HEK293 (cell line): ENCODE data around the gene GTPBP3.

Experiments used
- CTCF ChIA-PET: fragments of 350-600 bp; formaldehyde crosslinking; extraction: SDS; loops from one replicate; lab custom pipeline; 2021; ENCODE audit warnings: antibody characterized with exemption; lab: Yijun Ruan, JAX
- POLR2A ChIA-PET: fragments of 300-600 bp; formaldehyde crosslinking; extraction: SDS; loops from one replicate; lab custom pipeline; 2020; ENCODE audit warnings: antibody characterized with exemption, inconsistent platforms; lab: Yijun Ruan, JAX
- H3K27ac ChIP-seq: fragments of 200-500 bp; sonication (Bioruptor generic); 2 replicates; pipeline ENCODE4 v1.5.1; 2014; ENCODE audit warnings: low read depth, low read length, control low read depth, inconsistent platforms; ENCODE audit errors: extremely low read depth
- H3K36me3 ChIP-seq, 2 experiments: fragments of 200-500 bp in 1 of 2; sonication (Bioruptor generic) in 1 of 2; 1 replicate in 1 of 2; 2 replicates in 1 of 2; pipeline ENCODE4 v1.5.1; 2014 to 2017; ENCODE audit warnings: inconsistent platforms in 2 of 2, low read length in 2 of 2; ENCODE audit not compliant: control insufficient read depth in 2 of 2, insufficient read depth in 1 of 2
- H3K4me1 ChIP-seq: fragments of 200-500 bp; sonication (Bioruptor generic); 2 replicates; pipeline ENCODE4 v1.5.1; 2014; ENCODE audit warnings: mild to moderate bottlenecking, low read length, inconsistent platforms; ENCODE audit not compliant: control insufficient read depth, insufficient read depth
- H3K4me3 ChIP-seq: 2 replicates; pipeline ENCODE4 v1.5.1; 2011; ENCODE audit warnings: low read depth, mild to moderate bottlenecking, control low read depth, low read length, moderate library complexity
- H3K9me3 ChIP-seq: fragments of 200-500 bp; sonication (Bioruptor generic); 2 replicates; pipeline ENCODE4 v1.5.1; 2014; ENCODE audit warnings: low read depth, low read length, inconsistent platforms; ENCODE audit not compliant: control insufficient read depth, insufficient read depth
- ELK4 ChIP-seq: IDR thresholded peaks from 2 replicates; pipeline ENCODE4 v1.6.1; 2011; ENCODE audit warnings: mild to moderate bottlenecking, low read depth, low read length, borderline replicate concordance
- GLIS2 ChIP-seq: fragments of 450-650 bp; formaldehyde crosslinking; IDR thresholded peaks from 2 replicates; pipeline ENCODE4 v1.5.1; 2016; ENCODE audit warnings: missing biosample characterization, missing genetic modification characterization
- KLF17 ChIP-seq: fragments of 450-650 bp; formaldehyde crosslinking; IDR thresholded peaks from 2 replicates; pipeline ENCODE4 v1.5.1; 2016; ENCODE audit warnings: missing biosample characterization, missing genetic modification characterization
- KLF9 ChIP-seq: fragments of 450-650 bp; formaldehyde crosslinking; IDR thresholded peaks from 2 replicates; pipeline ENCODE4 v1.5.1; 2016; ENCODE audit warnings: missing biosample characterization, missing genetic modification characterization, low read depth
- OVOL3 ChIP-seq: fragments of 450-650 bp; formaldehyde crosslinking; IDR thresholded peaks from 2 replicates; pipeline ENCODE4 v1.5.1; 2016; ENCODE audit warnings: missing biosample characterization, missing genetic modification characterization
- PRDM4 ChIP-seq: fragments of 450-650 bp; formaldehyde crosslinking; IDR thresholded peaks from 2 replicates; pipeline ENCODE4 v1.5.1; 2017; ENCODE audit warnings: missing biosample characterization, missing genetic modification characterization
- RBAK ChIP-seq: fragments of 450-650 bp; formaldehyde crosslinking; IDR thresholded peaks from 2 replicates; pipeline ENCODE4 v1.5.1; 2016; ENCODE audit warnings: missing biosample characterization, missing genetic modification characterization
- SP2 ChIP-seq: fragments of 450-650 bp; formaldehyde crosslinking; IDR thresholded peaks from 2 replicates; pipeline ENCODE4 v1.5.1; 2016; ENCODE audit warnings: missing biosample characterization, missing genetic modification characterization
- YY2 ChIP-seq: fragments of 450-650 bp; formaldehyde crosslinking; IDR thresholded peaks from 2 replicates; pipeline ENCODE4 v1.5.1; 2016; ENCODE audit warnings: missing biosample characterization, missing genetic modification characterization
- ZBTB1 ChIP-seq: fragments of 450-650 bp; formaldehyde crosslinking; IDR thresholded peaks from 2 replicates; pipeline ENCODE4 v1.5.1; 2016; ENCODE audit warnings: missing biosample characterization, missing genetic modification characterization
- ZBTB11 ChIP-seq: fragments of 450-650 bp; formaldehyde crosslinking; conservative IDR thresholded peaks from 2 replicates; pipeline ENCODE4 v1.5.1; 2016; ENCODE audit warnings: low read depth, missing biosample characterization, missing genetic modification characterization
- ZNF48 ChIP-seq: fragments of 450-650 bp; formaldehyde crosslinking; IDR thresholded peaks from 2 replicates; pipeline ENCODE4 v1.5.1; 2016; ENCODE audit warnings: missing biosample characterization, missing genetic modification characterization
- ZNF621 ChIP-seq: fragments of 450-650 bp; formaldehyde crosslinking; IDR thresholded peaks from 2 replicates; pipeline ENCODE4 v1.5.1; 2017; ENCODE audit warnings: missing biosample characterization, missing genetic modification characterization
- ZNF670 ChIP-seq: fragments of 450-650 bp; formaldehyde crosslinking; IDR thresholded peaks from 2 replicates; pipeline ENCODE4 v1.5.1; 2016; ENCODE audit warnings: missing biosample characterization, missing genetic modification characterization, low read depth
- ZNF692 ChIP-seq: fragments of 450-650 bp; formaldehyde crosslinking; IDR thresholded peaks from 2 replicates; pipeline ENCODE4 v1.5.1; 2016; ENCODE audit warnings: missing biosample characterization, missing genetic modification characterization
- TF ChIP-seq, protein P1 (sequence below): fragments of 450-650 bp; formaldehyde crosslinking; IDR thresholded peaks from 2 replicates; pipeline ENCODE4 v1.5.1; 2016; ENCODE audit warnings: missing biosample characterization, missing genetic modification characterization
- TF ChIP-seq, protein P2 (sequence below): fragments of 450-650 bp; formaldehyde crosslinking; IDR thresholded peaks from 2 replicates; pipeline ENCODE4 v1.5.1; 2017; ENCODE audit warnings: missing biosample characterization, missing genetic modification characterization

The GTPBP3 gene

DNA sequence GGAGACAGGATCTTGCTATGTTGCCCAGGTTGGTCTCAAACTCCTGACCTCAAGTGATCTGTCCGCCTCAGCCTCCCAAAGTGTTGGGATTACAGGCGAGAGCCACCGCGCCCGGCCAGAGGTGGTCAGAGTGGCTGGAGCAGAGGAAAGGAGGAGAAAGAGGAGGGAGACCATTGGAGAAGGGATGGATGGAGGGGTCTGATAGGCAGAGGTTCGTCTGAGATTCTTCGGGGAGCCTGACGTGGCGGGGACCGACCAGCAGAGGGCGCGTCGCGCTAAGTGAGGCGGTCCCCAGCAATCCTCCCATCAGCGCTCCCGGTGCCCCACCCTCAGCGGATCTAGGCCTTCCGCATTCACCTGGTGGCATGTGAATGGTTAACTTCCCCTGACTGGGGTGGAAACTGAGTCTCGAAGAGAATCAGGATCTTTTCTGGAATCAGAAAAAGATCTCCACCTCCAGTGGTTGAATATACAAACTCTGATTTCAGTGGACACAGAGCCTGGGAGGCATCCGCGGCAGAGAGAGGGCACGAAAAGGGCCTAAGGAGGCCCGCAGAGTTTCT lies 8.8 kb downstream of the GTPBP3 start (continued):
- TF ChIP-seq ZBTB11 (tag by site-specific recombination) (0 out of 2 replicates have a peak, but pooled peaks have one; percentile 14), YY2 (tag by site-specific recombination) (0 out of 2 replicates have a peak, but pooled peaks have one; percentile 12), ZNF692 (tag by site-specific recombination) (0 out of 2 replicates have a peak, but pooled peaks have one; percentile 24), ZNF621 (no peak), KLF9 (tag by site-specific recombination) (peak; percentile 54), KLF17 (tag by site-specific recombination) (0 out of 2 replicates have a peak, but pooled peaks have one; percentile 61), GLIS2 (peak; percentile 50)
- TF ChIP-seq, protein P1, sequence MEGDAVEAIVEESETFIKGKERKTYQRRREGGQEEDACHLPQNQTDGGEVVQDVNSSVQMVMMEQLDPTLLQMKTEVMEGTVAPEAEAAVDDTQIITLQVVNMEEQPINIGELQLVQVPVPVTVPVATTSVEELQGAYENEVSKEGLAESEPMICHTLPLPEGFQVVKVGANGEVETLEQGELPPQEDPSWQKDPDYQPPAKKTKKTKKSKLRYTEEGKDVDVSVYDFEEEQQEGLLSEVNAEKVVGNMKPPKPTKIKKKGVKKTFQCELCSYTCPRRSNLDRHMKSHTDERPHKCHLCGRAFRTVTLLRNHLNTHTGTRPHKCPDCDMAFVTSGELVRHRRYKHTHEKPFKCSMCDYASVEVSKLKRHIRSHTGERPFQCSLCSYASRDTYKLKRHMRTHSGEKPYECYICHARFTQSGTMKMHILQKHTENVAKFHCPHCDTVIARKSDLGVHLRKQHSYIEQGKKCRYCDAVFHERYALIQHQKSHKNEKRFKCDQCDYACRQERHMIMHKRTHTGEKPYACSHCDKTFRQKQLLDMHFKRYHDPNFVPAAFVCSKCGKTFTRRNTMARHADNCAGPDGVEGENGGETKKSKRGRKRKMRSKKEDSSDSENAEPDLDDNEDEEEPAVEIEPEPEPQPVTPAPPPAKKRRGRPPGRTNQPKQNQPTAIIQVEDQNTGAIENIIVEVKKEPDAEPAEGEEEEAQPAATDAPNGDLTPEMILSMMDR (tag by site-specific recombination), result peak; percentile 92
- TF ChIP-seq, protein P2, sequence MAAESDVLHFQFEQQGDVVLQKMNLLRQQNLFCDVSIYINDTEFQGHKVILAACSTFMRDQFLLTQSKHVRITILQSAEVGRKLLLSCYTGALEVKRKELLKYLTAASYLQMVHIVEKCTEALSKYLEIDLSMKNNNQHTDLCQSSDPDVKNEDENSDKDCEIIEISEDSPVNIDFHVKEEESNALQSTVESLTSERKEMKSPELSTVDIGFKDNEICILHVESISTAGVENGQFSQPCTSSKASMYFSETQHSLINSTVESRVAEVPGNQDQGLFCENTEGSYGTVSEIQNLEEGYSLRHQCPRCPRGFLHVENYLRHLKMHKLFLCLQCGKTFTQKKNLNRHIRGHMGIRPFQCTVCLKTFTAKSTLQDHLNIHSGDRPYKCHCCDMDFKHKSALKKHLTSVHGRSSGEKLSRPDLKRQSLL (tag by site-specific recombination), result no peak
- TF ChIP-seq, all 188 proteins: peak for 21

DNA sequence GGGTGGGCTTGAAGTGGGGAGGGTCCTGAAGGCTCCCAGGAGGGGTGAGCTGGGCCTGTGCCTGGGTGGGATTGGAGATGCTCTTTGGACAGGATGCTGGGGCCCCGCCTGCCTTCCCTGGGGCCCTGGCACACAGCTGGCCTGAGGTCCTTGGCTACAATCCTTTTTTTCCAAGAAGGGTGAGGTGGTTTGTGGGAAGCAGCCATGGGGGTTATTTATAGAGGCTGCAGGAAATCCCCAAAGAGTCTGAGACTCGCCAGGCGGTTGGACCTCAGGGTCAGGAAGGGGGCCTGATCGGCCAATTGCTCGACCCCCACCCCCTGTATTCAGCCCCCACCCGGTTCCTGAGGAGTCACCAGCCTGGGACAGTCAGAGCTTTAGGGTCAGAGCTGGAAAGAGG lies 10.0 kb downstream of the GTPBP3 start:
- ChIA-PET POLR2A (interaction anchor here (0.7 kb wide), 1 partner anchor 72 kb away, joined by 3 read pairs; the partner anchor contains the start of gene MVB12A), CTCF (interaction anchor here (0.7 to 2.2 kb wide), 9 partner anchors 15 to 712 kb away, joined by 3 to 17 read pairs (median 4); no protein-coding TSS in a partner anchor)
- Histone ChIP-seq H3K27ac (no peak overlapping the region), H3K9me3 (no peaks in the 10 kb centered on the region), H3K36me3 (peaks cover 0 to 2% of the 10 kb centered on the region in 2 experiments; a peak in 2 of 3 replicates), H3K4me1 (no peaks in the 10 kb centered on the region), H3K4me3 (no peak overlapping the region)
- TF ChIP-seq KLF9 (tag by site-specific recombination) (no peak), SP2 (tag by site-specific recombination) (no peak), OVOL3 (tag by site-specific recombination) (no peak), RBAK (tag by site-specific recombination) (no peak), ZNF48 (tag by site-specific recombination) (no peak), ZBTB1 (tag by site-specific recombination) (no peak), PRDM4 (tag by site-specific recombination) (no peak), ZNF670 (tag by site-specific recombination) (no peak), ELK4 (no peak), YY2 (tag by site-specific recombination) (no peak)
